ENCODE data around the gene DKK3. TPM values are rescaled to one million over a fixed set of nuclear protein-coding genes. Genes with fewer than 3 reads are reported as not detected.

DKK3 gene
- total RNA-seq, 1 donor from 2014 or later: 307 TPM

GRCh38 chr11:11967669-11968510, 40.5 kb downstream of the DKK3 start:
- Histone ChIP-seq H3K27ac (ENCODE audit: low read depth, low read length) (no peak overlapping the region), H3K36me3 (ENCODE audit: insufficient read depth, low read length) (peaks cover 14% of the 10 kb centered on the region), H3K4me1 (ENCODE audit: insufficient read depth, low read length) (peaks cover 18% of the 10 kb centered on the region), H3K9ac (ENCODE audit: low read length) (no peak overlapping the region), H3K4me2 (ENCODE audit: low read length) (no peak overlapping the region), H3K79me2 (ENCODE audit: insufficient read depth, low read length) (peaks cover 18% of the 10 kb centered on the region), H2AFZ (ENCODE audit: low read depth, low read length) (no peak overlapping the region), H3K27me3 (ENCODE audit: insufficient read depth, low read length) (no peaks in the 10 kb centered on the region), H3K9me3 (ENCODE audit: insufficient read depth, low read depth, low read length) (no peaks in the 10 kb centered on the region), H4K20me1 (ENCODE audit: insufficient read depth, low read length) (no peaks in the 10 kb centered on the region), H3K4me3 (ENCODE audit: insufficient read depth, low read depth, low read length) (no peak overlapping the region)
- H3K27me3 Mint-ChIP-seq (ENCODE audit: low read depth, unreplicated experiment): no peaks in the 10 kb centered on the region
- no peak for FAIRE-seq
- H3K36me3 Mint-ChIP-seq (ENCODE audit: low read depth, unreplicated experiment): peaks cover 39% of the 10 kb centered on the region
- no peak overlapping the region for H3K27ac Mint-ChIP-seq (ENCODE audit: unreplicated experiment)
- H3K4me1 Mint-ChIP-seq (ENCODE audit: low read depth, unreplicated experiment): peaks cover 13% of the 10 kb centered on the region
- TF ChIP-seq CTCF (IDR thresholded peaks at IDR 0.05; ENCODE audit: insufficient read depth, low read depth, low read length) (no peak), EZH2 (IDR thresholded peaks at IDR 0.05; ENCODE audit: insufficient read depth, low read length) (no peak)
- H3K9me3 Mint-ChIP-seq (ENCODE audit: unreplicated experiment): no peaks in the 10 kb centered on the region
- DNase-seq (ENCODE audit: low read depth): no peak
- H3K4me3 Mint-ChIP-seq (ENCODE audit: unreplicated experiment): no peak overlapping the region

GRCh38 chr11:11966826-11967668, 41.4 kb downstream of the DKK3 start:
- TF ChIP-seq EZH2 (IDR thresholded peaks at IDR 0.05; ENCODE audit: insufficient read depth, low read length) (no peak), CTCF (IDR thresholded peaks at IDR 0.05; ENCODE audit: insufficient read depth, low read depth, low read length) (peak; percentile 60)
- no peak overlapping the region for H3K4me3 ChIP-seq (ENCODE audit: insufficient read depth, low read depth, low read length)
- H3K4me2 ChIP-seq (ENCODE audit: low read length): no peak overlapping the region
- H3K4me1 ChIP-seq (ENCODE audit: insufficient read depth, low read length): peaks cover 13% of the 10 kb centered on the region
- H3K9ac ChIP-seq (ENCODE audit: low read length): no peak overlapping the region
- Mint-ChIP-seq H3K27ac (ENCODE audit: unreplicated experiment) (no peak overlapping the region), H3K27me3 (ENCODE audit: low read depth, unreplicated experiment) (no peaks in the 10 kb centered on the region), H3K4me1 (ENCODE audit: low read depth, unreplicated experiment) (peaks cover 6% of the 10 kb centered on the region), H3K9me3 (ENCODE audit: unreplicated experiment) (peaks cover 5% of the 10 kb centered on the region), H3K36me3 (ENCODE audit: low read depth, unreplicated experiment) (peaks cover 46% of the 10 kb centered on the region), H3K4me3 (ENCODE audit: unreplicated experiment) (no peak overlapping the region)
- no peak overlapping the region for H3K27ac ChIP-seq (ENCODE audit: low read depth, low read length)
- no peak overlapping the region for H2AFZ ChIP-seq (ENCODE audit: low read depth, low read length)
- no peak for DNase-seq (ENCODE audit: low read depth)
- no peaks in the 10 kb centered on the region for H4K20me1 ChIP-seq (ENCODE audit: insufficient read depth, low read length)
- H3K36me3 ChIP-seq (ENCODE audit: insufficient read depth, low read length): peaks cover 16% of the 10 kb centered on the region
- peaks cover 13% of the 10 kb centered on the region for H3K79me2 ChIP-seq (ENCODE audit: insufficient read depth, low read length)
- no peaks in the 10 kb centered on the region for H3K27me3 ChIP-seq (ENCODE audit: insufficient read depth, low read length)
- no peaks in the 10 kb centered on the region for H3K9me3 ChIP-seq (ENCODE audit: insufficient read depth, low read depth, low read length)
- FAIRE-seq: no peak
